GM12878 (cell line): ENCODE results near the gene SOWAHC.

Experiments
- ATF3 ChIP-seq: IDR thresholded peaks from 2 replicates; pipeline ENCODE4 v1.6.1; 2011; ENCODE audit warnings: low read depth, mild to moderate bottlenecking, low read length, moderate library complexity, borderline replicate concordance; ENCODE audit errors: extremely low read depth
- CBX5 ChIP-seq: sonication (generic); IDR thresholded peaks from 2 replicates; pipeline ENCODE4 v1.6.1; 2016; ENCODE audit warnings: low read depth, moderate library complexity, mild to moderate bottlenecking, inconsistent platforms
- CTCF ChIP-seq, 3 experiments: IDR thresholded peaks in 2 of 3; conservative IDR thresholded peaks in 1 of 3; 2 replicates each; pipeline ENCODE4 v1.5.1; 2011; ENCODE audit warnings: low read depth in 3 of 3, low read length in 3 of 3, mild to moderate bottlenecking in 3 of 3, control low read depth in 2 of 3, moderate library complexity in 2 of 3, inconsistent platforms in 1 of 3, mixed read lengths in 1 of 3; ENCODE audit not compliant: control insufficient read depth in 2 of 3, insufficient read depth in 1 of 3; ENCODE audit errors: extremely low read depth in 1 of 3
- ESRRA ChIP-seq: IDR thresholded peaks from 2 replicates; pipeline ENCODE4 v1.6.1; 2012; ENCODE audit warnings: mild to moderate bottlenecking, low read length, improper control_type of control experiment
- FOXK2 ChIP-seq: fragments of 450-650 bp; IDR thresholded peaks from 2 replicates; pipeline ENCODE4 v1.6.1; 2017; ENCODE audit warnings: mild to moderate bottlenecking, moderate library complexity
- HDAC2 ChIP-seq: fragments of 200-600 bp; sonication (generic); IDR thresholded peaks from 2 replicates; pipeline ENCODE4 v1.6.1; 2017
- MAX ChIP-seq: IDR thresholded peaks from 2 replicates; pipeline ENCODE4 v1.6.1; 2012; ENCODE audit warnings: low read depth, low read length, improper control_type of control experiment
- NFXL1 ChIP-seq: fragments of 450-650 bp; IDR thresholded peaks from 2 replicates; pipeline ENCODE4 v1.6.1; 2017; ENCODE audit warnings: antibody characterized with exemption, mild to moderate bottlenecking, borderline replicate concordance
- POLR2AphosphoS5 ChIP-seq: IDR thresholded peaks from 2 replicates; pipeline ENCODE4 v1.6.1; 2011; ENCODE audit warnings: mild to moderate bottlenecking, low read length, inconsistent platforms
- RELA ChIP-seq: fragments of 450-650 bp; IDR thresholded peaks from 2 replicates; pipeline ENCODE4 v1.8.0; 2014; ENCODE audit warnings: borderline replicate concordance; ENCODE audit not compliant: partially characterized antibody
- REST ChIP-seq: IDR thresholded peaks from 2 replicates; pipeline ENCODE4 v1.6.1; 2012; ENCODE audit warnings: mild to moderate bottlenecking, low read depth, low read length
- SP1 ChIP-seq: IDR thresholded peaks from one replicate; pipeline ENCODE4 v1.6.1; 2011; ENCODE audit warnings: low read depth, low read length
- SREBF2 ChIP-seq: IDR thresholded peaks from 2 replicates; pipeline ENCODE4 v1.6.1; 2012; ENCODE audit warnings: mild to moderate bottlenecking, low read length

GRCh38 chr2:109648041-109648527, 33.9 kb downstream of the SOWAHC start:
- TF ChIP-seq FOXK2 = no peak
- no peak for TF ChIP-seq ESRRA
- no peak for TF ChIP-seq NFXL1
- no peak for TF ChIP-seq HDAC2
- no peak for TF ChIP-seq CBX5
- no peak for TF ChIP-seq ATF3
- TF ChIP-seq POLR2AphosphoS5 = no peak
- no peak for TF ChIP-seq CTCF (IDR thresholded peaks at IDR 0.05 in 2 of 3, conservative IDR thresholded peaks at IDR 0.05 in 1 of 3; ENCODE audit: control insufficient read depth in 2 of 3, extremely low read depth in 1 of 3, insufficient read depth in 1 of 3, low read depth in 3 of 3, low read length in 3 of 3)
- no peak for TF ChIP-seq SP1
- no peak for TF ChIP-seq RELA
- TF ChIP-seq REST = no peak
- TF ChIP-seq SREBF2 = no peak
- TF ChIP-seq MAX = no peak
